ENCODE measurements around the gene DPEP2NB. TPM values are rescaled to one million over a fixed set of nuclear protein-coding genes. Genes with fewer than 3 reads are reported as not detected.

Gene DPEP2NB
- total RNA-seq, 1 experiment from 2014 or later: not detected

GRCh38 chr16:67982011-67982696, 33.6 kb downstream of the DPEP2NB start:
- no peak for TF ChIP-seq CTCF (IDR thresholded peaks at IDR 0.05; ENCODE audit: unreplicated experiment)
- Mint-ChIP-seq H3K9me3 (ENCODE audit: unreplicated experiment) (no peaks in the 10 kb centered on the region), H3K4me3 (ENCODE audit: unreplicated experiment) (no peak overlapping the region), H3K27ac (ENCODE audit: low read depth, unreplicated experiment) (no peak overlapping the region), H3K4me1 (ENCODE audit: insufficient read depth, unreplicated experiment) (peaks cover 6% of the 10 kb centered on the region), H3K36me3 (ENCODE audit: insufficient read depth, unreplicated experiment) (no peaks in the 10 kb centered on the region), H3K27me3 (ENCODE audit: insufficient read depth, unreplicated experiment) (no peaks in the 10 kb centered on the region)
- intact Hi-C loops (cut with micrococcal nuclease): no loop called here
- no TSS peak for BruUV-seq (replicated peaks)
- CTCF ChIA-PET: interaction anchor here (1.0 to 2.0 kb wide), 4 partner anchors 11 to 59 kb away, joined by 3 to 8 read pairs (median 4); no protein-coding TSS in a partner anchor
- no peak for DNase-seq (ENCODE audit: unreplicated experiment)
- POLR2A ChIA-PET: no interaction called here

- TF ChIP-seq CTCF (IDR thresholded peaks at IDR 0.05; ENCODE audit: unreplicated experiment): no peak
- BruUV-seq (replicated peaks): no TSS peak
- intact Hi-C loops (cut with micrococcal nuclease): no loop called here
- no peak for DNase-seq (ENCODE audit: unreplicated experiment)
- H3K9me3 Mint-ChIP-seq (ENCODE audit: unreplicated experiment): no peaks in the 10 kb centered on the region
- H3K4me1 Mint-ChIP-seq (ENCODE audit: insufficient read depth, unreplicated experiment): peaks cover 6% of the 10 kb centered on the region
- ChIA-PET POLR2A (no interaction called here), CTCF (no interaction called here)
- H3K36me3 Mint-ChIP-seq (ENCODE audit: insufficient read depth, unreplicated experiment): no peaks in the 10 kb centered on the region
- H3K27me3 Mint-ChIP-seq (ENCODE audit: insufficient read depth, unreplicated experiment): no peaks in the 10 kb centered on the region
- H3K27ac Mint-ChIP-seq (ENCODE audit: low read depth, unreplicated experiment): no peak within 1 kb of the TSS
- H3K4me3 Mint-ChIP-seq (ENCODE audit: unreplicated experiment): no peak within 1 kb of the TSS
Observed at GRCh38 chr16:67979955-67980678, 35.6 kb downstream of the DPEP2NB start, which contains the start of gene DPEP3. Gene DPEP3 (minus strand): TSS chr16:67980499. CDS start chr16:67980380, 119 bp downstream.

GRCh38 chr16:67977469-67978227, 38.1 kb downstream of the DPEP2NB start:
- Mint-ChIP-seq H3K36me3 (ENCODE audit: insufficient read depth, unreplicated experiment) (no peaks in the 10 kb centered on the region), H3K4me3 (ENCODE audit: unreplicated experiment) (no peak overlapping the region), H3K27ac (ENCODE audit: low read depth, unreplicated experiment) (no peak overlapping the region), H3K4me1 (ENCODE audit: insufficient read depth, unreplicated experiment) (no peaks in the 10 kb centered on the region), H3K27me3 (ENCODE audit: insufficient read depth, unreplicated experiment) (no peaks in the 10 kb centered on the region), H3K9me3 (ENCODE audit: unreplicated experiment) (no peaks in the 10 kb centered on the region)
- CTCF ChIA-PET: interaction anchor here (1.1 kb wide), 2 partner anchors 16 to 18 kb away, joined by 3 read pairs; no protein-coding TSS in a partner anchor
- TF ChIP-seq CTCF (IDR thresholded peaks at IDR 0.05; ENCODE audit: unreplicated experiment): no peak
- no peak for DNase-seq (ENCODE audit: unreplicated experiment)
- intact Hi-C loops (cut with micrococcal nuclease): no loop called here
- POLR2A ChIA-PET: interaction anchor here (0.8 kb wide), 1 partner anchor 11 kb away, joined by 3 read pairs; no protein-coding TSS in a partner anchor
- no TSS peak for BruUV-seq (replicated peaks)

- Mint-ChIP-seq H3K27ac (ENCODE audit: low read depth, unreplicated experiment) (no peak overlapping the region), H3K9me3 (ENCODE audit: unreplicated experiment) (no peaks in the 10 kb centered on the region), H3K27me3 (ENCODE audit: insufficient read depth, unreplicated experiment) (no peaks in the 10 kb centered on the region), H3K36me3 (ENCODE audit: insufficient read depth, unreplicated experiment) (no peaks in the 10 kb centered on the region), H3K4me3 (ENCODE audit: unreplicated experiment) (no peak overlapping the region), H3K4me1 (ENCODE audit: insufficient read depth, unreplicated experiment) (no peaks in the 10 kb centered on the region)
- ChIA-PET CTCF (no interaction called here), POLR2A (no interaction called here)
- no TSS peak for BruUV-seq (replicated peaks)
- no peak for TF ChIP-seq CTCF (IDR thresholded peaks at IDR 0.05; ENCODE audit: unreplicated experiment)
- intact Hi-C loops (cut with micrococcal nuclease): no loop called here
- no peak for DNase-seq (ENCODE audit: unreplicated experiment)
Observed at GRCh38 chr16:67977005-67977404, 38.7 kb downstream of the DPEP2NB start.

All from MCF 10A (cell line).